Ramos (cell line): ENCODE results near the gene NDOR1.

Experiments
- in situ Hi-C: fragments of 300-500 bp; cut with MboI; formaldehyde crosslinking; loops from one replicate; pipeline ENCODE4 v1.14.3; 2022; ENCODE audit warnings: low sequenced_read_pairs; ENCODE audit not compliant: unreplicated experiment

NDOR1 gene

DNA sequence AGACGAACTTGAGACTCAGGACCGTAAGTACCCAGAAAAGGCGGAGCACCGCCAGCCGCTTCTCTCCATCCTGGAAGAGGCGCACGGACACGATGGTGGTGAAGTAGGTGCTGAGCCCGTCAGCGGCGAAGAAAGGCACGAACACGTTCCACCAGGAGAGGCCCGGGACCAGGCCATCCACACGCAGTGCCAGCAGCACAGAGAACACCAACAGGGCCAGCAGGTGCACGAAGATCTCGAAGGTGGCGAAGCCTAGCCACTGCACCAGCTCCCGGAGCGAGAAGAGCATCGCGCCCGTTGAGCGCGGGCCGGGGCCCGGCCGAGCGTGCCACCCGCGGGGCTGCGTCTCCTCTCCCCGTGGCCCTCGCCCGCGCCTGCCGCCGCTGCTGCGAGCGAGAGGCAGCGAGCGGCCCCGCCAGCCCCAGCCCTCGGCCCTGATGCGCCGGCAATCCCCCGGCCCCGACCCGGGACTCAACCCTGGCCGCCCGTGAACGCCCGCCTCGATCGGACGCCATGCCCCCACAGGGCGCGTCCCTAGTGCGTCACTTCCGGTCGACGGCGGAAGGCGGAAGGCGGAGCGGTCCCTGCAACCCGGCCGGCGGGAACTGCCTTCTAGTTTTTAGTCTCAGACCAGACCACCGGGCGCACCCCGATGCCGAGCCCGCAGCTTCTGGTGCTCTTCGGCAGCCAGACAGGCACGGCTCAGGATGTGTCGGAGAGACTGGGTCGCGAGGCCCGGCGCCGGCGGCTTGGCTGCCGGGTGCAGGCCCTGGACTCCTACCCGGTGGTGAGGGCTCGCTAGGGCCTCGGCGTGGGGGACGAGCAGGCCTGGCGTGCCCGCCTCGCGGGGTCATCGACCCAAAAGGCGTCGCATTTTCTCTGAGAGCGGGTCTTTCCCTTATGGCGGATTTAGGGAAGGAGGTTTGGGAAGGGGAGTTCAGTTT lies at the start of gene NDOR1, which contains the start of gene TMEM203:
TSS of gene NDOR1 (plus strand) at position 575 of the 944 bp plus-strand sequence. CDS start at position 653, 78 bp downstream.
TSS of gene TMEM203 (minus strand) at position 523 of the 944 bp plus-strand sequence. CDS start at position 289, 234 bp downstream.
- in situ Hi-C loops: no loop called here

DNA sequence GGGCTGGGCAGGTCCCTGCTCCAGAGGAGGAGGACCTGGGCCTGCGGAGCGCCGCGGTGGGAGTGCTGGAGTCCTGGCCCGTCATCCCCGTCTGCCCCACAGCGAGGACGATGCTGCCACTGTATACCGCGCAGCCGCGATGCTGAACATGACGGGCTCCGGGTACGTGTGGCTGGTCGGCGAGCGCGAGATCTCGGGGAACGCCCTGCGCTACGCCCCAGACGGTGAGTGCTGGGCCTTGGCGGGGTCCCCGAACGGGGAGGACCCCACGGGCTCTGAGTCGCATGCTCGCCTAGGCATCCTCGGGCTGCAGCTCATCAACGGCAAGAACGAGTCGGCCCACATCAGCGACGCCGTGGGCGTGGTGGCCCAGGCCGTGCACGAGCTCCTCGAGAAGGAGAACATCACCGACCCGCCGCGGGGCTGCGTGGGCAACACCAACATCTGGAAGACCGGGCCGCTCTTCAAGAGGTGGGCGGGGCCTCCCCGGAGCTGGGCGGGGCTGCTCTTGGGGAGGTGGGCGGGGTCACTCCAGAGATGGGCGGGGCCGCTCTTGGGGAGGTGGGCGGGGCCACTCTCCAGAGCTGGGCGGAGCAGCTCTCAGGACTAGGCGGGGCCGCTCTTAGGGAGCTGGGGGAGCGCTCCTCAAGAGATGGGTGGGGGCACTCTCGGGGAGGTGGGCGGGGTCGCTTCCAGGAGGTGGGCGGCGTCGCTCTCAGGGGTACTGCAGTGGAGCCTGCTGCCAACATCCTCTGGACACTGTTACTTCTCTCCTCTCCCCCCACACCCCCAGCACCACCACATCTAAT lies 48.7 kb upstream of the NDOR1 start:
- in situ Hi-C loops: no loop called here

DNA sequence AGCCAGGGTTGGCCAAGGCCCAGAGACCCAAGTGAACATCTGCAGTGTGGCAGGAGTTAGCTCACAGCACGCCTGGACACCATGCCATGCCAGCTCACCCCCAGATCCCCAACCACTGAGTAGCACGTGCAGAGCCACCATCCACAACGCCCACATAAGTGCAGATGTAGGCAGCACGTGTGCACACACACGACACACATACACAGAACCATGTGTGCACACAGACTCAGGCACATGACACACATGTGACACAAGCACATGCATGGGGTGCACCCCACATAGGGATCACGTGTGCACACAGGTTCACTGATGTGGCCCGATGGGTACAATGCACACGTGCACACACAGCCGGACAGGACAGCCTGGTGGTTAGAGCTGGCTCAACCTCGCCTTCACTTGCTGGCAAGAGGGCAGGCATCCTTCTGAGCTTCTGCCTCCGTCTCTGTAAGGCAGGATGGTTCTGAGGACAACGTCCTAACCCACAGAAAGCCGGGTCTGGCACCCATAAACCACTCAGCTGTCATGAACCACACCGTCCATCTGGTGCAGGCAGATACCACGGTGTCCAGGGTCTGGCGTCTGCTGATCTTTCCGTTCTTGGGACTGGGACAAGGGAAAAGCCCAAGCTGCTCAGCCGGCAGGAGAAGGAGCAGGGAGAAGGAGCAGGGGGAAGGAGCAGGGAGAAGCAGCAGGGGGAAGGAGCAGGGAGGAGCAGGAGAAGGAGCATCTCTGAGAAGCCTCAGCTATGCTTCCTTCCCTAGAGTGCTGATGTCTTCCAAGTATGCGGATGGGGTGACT lies 47.7 kb upstream of the NDOR1 start:
- in situ Hi-C loops: no loop called here

DNA sequence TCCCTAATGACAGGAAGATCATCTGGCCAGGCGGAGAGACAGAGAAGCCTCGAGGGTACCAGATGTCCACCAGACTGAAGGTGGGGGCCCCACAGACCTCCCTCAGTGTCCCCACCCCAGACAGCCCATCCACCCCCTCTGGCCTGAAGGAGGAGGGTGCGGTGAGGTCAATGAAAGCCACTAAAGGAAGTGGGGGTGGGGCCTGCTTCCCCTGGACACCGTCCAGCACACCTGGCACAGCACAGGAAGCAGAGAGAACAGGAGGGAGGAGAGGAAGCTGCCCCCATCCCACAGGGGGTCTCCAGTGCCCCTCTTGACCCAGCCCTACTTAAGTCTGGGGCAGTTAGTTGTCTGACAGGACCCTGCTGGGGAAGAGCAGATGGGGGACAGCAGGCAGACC lies 46.9 kb upstream of the NDOR1 start:
- in situ Hi-C loops: no loop called here

DNA sequence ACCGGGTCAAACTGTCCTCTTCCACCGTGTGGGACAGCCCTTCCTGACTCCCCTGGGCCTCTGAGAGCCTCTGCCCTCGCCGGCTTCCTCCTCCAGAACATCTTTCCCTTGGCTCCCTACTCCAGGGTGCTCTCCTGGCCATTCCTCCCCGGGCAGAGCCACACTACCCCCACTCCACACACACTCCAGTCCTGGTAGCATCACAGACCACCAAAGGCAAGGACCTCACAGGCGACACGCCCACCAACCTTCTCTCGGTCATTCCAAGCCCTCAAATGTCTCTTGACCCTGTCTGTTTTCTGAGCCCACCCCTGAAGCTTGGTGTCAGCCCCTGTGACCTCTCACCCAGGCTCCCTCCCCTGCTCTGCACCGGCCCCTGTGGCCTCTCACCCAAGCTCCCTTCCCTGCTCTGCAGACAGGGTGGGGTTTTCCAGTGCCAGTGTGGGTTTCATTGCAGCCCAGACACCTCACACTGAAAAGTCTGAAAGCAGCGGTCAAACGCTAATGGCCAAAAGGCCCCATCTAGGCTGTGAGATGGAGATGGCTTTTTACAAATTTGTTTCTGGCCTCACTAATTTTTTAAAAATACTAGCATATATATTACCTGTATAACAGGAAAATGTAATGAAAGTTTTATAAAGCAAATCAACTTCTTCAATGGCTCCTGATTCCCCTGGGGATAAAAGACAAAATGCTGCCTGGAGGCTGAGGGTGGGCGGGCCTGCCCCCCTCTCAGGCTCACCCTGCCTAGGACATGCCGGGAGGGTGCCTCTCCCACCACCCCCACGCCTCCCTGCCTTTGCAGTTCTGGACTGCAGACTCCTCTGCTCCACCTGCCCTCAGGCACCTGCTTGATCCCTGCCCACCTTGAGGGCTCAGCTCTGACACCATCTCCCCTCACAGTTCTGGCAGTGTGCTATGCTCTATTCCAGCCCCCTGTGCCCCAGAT lies 46.1 kb upstream of the NDOR1 start:
- in situ Hi-C loops: no loop called here

DNA sequence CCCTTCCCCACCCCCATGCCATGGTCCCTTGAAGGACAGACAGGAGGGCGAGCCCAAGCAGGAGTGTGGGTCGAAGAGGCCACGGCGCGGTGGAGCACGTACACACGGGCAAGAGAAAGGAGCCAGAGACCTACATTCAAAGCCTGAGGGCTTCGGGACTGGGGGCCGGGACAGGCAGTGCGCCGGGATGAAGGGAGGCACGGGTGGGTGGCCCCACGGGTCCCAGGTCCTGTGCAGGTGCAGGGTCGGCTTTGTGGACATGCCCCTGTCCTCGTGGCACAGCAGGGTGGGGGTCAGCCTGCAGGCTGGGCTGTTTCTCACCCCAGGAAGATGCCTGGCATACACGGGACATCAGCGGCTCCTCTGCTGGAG lies 45.5 kb upstream of the NDOR1 start:
- in situ Hi-C loops: no loop called here

DNA sequence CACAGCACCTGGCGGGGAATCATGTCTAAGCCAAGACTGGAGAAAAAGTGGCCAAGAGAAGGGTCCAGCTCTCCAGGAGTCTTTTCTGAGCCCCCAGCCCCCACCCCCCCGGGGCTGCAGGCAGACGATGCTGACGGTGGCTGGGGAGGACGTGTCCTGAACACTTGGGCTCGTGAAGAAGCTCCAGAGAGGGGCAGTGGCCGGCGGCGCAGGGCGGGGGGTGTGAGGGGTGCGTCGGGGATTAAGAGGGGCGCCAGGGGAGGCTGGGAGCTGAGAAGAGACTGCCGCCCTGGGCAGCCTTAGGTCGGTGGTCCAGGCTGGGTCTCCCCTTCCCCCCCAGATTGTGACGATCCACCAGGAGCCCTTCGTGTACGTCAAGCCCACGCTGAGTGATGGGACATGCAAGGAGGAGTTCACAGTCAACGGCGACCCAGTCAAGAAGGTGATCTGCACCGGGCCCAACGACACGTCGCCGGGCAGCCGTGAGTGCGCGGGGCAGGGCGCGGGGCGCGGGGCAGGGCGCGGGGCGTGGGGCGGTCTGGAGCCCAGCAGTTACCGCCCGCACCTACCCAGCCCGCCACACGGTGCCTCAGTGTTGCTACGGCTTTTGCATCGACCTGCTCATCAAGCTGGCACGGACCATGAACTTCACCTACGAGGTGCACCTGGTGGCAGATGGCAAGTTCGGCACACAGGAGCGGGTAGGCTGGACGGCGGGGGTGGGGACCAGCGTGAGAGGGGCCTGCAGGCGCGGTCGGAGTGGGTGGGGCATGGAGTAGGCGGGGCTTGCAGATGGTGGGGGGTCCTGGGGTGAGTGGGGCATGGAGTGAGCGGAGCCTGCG lies 44.6 kb upstream of the NDOR1 start:
- in situ Hi-C loops: no loop called here

DNA sequence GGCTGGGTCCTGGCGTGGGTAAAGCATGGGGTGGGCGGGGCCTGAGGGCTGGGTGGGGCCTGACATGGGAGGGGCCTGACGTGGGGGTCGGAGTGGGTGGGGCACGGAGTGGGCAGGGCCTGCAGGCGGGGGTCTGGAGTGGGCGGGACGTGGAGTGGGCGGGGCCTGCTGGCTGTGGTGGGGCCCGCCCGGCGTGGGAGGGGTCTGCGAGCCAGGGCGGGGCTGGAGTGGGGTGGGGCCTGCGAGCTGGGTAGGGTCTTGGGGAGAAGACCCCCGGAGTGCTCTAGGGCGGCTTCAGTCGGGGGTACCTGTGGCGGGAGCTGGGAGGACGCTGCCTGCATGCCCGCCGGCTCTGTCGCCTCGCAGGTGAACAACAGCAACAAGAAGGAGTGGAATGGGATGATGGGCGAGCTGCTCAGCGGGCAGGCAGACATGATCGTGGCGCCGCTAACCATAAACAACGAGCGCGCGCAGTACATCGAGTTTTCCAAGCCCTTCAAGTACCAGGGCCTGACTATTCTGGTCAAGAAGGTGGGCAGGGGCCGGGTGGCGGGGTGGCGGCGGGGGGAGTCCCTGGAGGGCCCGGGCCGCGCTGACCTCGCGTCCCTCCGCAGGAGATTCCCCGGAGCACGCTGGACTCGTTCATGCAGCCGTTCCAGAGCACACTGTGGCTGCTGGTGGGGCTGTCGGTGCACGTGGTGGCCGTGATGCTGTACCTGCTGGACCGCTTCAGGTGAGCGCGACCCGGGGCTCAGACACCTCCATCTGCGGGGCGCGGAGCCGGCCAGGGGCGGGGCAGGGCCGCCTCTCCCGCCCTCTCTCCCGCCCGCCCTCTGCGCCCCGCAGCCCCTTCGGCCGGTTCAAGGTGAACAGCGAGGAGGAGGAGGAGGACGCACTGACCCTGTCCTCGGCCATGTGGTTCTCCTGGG lies 43.7 kb upstream of the NDOR1 start:
- in situ Hi-C loops: no loop called here

DNA sequence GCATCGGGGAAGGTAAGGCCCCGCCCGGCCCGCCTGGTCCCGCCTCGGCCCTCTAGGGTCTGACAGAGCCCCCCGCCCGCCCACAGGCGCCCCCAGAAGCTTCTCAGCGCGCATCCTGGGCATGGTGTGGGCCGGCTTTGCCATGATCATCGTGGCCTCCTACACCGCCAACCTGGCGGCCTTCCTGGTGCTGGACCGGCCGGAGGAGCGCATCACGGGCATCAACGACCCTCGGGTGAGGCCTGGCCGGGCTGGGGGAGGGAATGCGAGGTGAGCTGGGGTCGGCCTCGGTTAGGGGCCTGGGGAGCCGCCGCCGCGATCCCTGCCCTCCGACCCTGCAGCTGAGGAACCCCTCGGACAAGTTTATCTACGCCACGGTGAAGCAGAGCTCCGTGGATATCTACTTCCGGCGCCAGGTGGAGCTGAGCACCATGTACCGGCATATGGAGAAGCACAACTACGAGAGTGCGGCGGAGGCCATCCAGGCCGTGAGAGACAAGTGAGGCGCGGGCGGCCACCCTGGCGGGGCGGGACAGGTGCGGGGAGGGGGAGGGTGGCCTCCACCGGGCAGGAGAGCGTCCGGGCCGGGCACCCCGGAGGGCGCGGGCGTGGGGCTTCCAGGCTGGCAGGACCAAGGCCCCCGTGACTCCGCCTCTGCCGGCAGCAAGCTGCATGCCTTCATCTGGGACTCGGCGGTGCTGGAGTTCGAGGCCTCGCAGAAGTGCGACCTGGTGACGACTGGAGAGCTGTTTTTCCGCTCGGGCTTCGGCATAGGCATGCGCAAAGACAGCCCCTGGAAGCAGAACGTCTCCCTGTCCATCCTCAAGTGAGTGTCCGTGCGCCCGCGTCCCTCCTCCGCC lies 42.8 kb upstream of the NDOR1 start:
- in situ Hi-C loops: no loop called here

DNA sequence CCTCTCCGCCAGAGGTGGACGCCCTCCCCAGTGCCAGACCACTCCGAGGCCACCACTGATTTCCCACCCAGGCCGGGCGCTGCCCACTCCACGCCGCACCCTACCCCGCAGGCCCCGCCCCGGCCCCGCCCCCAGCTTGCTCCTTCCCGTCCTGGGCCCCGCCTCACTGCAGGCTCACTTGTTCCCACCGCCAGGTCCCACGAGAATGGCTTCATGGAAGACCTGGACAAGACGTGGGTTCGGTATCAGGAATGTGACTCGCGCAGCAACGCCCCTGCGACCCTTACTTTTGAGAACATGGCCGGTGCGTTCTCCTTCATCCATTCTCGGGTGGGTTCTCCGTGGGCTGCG lies 42.2 kb upstream of the NDOR1 start:
- in situ Hi-C loops: no loop called here

DNA sequence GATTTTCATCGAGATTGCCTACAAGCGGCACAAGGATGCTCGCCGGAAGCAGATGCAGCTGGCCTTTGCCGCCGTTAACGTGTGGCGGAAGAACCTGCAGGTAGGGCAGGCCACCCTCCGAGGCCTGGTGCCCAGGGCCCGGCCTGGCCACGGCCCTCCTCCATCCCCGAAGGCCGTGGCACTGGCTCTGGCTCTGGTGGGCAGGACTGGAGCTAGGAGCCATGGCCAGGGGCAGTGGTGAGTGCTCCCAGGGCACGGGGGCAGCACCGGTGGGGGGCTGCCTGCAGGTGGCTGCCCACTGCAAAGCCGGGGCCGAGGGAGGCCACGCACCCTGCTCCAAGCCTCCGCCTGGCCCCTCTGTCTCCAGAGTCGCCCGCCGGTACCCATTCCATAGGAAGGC lies 41.7 kb upstream of the NDOR1 start:
- in situ Hi-C loops: no loop called here

DNA sequence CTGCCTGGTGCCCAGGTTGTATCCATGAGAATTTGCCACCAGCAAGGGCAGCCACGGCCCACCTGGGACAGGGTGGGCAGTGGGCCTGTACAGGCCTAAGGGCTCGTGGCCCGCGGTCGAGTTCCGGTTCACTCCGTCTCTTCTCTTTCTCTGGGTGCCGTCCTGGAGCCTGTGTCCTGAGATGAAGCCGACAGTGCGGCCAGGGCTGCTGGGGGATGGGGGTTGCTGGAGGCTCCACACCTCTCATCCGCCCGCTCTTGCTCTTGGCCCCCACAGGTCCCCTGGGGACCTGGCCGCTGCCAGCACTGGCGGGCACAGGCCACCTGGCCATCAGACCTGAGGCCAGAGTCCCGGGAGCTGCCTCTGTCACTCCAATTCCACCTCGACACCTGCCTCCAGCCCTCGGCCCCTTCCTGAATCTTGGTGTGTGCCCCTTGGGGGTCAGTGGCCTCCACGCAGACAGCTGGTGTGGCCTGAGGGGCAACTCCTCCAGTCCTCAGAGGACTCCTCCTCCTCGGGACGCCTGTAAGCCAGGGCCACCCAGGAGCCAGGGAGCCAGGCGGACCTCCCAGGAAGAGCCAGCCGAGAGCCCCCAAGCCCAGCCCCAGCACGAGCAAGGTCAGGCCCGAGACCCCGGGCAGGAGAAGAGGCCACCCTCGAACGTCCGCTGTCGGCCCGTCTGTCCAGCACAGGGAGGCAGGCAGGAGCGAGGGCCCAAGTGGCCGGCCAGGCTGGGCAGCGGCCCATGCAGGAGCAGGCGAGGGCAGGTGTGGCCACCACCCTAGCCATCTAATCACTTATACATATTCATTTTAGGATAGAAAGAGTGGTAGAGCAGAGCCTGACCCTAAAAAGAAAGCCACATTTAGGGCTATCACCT lies 40.9 kb upstream of the NDOR1 start:
- in situ Hi-C loops: no loop called here

DNA sequence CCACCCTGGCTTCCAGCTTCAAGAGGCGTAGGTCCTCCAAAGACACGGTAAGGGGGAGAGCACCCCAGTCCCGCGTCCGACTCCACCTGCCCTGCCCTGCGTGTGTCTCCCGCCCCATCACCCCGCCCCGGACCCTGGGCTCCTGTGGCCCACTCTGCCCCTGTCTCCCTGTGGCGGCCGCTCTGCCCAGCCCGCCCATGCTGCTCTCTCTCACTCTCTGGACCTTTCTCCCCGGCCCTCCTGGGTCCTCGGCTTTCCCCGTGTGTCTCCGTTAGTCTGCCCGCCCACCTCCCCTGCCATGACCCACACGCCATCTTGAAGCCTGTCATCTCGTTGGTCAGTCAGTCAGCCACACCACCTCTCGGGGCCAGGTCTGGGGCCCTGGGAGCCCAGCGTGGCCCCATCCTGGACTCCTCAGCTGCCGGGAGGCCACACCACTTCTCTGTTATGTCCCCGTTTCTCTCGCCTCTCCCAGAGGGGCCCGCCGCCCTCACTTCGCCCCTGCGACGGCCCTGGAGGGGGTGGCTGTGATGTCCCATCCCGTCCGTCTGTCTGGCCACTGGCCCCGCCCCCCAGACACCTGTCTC lies 40.2 kb upstream of the NDOR1 start:
- in situ Hi-C loops: no loop called here

DNA sequence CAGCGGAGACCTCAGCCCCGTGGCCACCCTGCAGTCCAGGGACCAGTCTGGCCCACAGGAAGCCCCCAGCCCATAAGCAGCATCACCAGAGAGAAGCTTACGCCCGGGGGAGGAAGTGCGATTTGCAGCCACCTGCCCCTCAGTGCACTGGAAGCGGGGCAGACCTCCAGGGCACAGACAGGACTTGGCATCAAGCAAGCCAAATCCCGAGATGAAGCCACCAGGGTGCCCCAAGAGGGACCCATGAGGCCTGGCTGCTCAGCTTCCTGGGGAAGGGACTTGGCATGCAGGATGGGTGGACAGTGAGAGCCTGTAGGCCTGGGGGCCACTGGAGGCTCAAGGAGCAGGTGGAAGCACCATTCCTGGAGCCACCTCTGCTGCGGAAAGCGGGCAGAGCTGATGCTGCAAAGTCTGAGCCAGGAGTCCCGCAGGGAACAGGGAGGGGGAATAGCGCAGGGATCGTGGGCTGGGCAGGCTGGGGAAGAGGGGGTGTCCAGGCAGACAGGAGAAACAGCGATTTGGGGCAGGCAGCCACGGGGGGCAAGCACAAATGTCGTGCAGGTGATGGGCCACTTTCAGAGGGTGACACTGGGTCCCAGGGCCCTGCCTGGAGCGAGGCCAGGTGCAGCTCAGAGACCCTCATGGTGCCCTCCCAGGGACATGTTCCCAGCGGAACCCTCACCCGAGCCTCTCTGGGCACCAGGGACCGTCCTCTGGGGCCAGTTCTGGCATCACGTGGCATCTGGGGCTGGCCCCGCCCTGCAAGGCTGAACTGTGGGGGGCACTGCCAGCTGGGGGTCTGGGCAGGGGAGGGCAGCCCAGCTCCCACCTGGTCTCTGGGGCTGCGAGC lies 38.9 kb upstream of the NDOR1 start:
- in situ Hi-C loops: no loop called here
